CD1c-positive myeloid dendritic cell (primary cell): ENCODE measurements around the gene ZBTB1.
"Not testable (repeated sequence)": the region's sequence is repeated elsewhere in the genome, so short reads cannot be mapped to it uniquely, and the experiment has no call there.

Experiments used
- DNase-seq: peaks from one replicate; pipeline ENCODE4 v3.0.0-alpha.2; 2016; ENCODE audit errors: extremely low spot score

The ZBTB1 gene

GRCh38 chr14:64525354-64525753 lies 20.8 kb downstream of the ZBTB1 start:
- DNase-seq: no peak

- DNase-seq: no peak
Observed at GRCh38 chr14:64531567-64531966, 27.0 kb downstream of the ZBTB1 start.

- no peak for DNase-seq
Observed at GRCh38 chr14:64536488-64537245, 32.1 kb downstream of the ZBTB1 start.

DNA sequence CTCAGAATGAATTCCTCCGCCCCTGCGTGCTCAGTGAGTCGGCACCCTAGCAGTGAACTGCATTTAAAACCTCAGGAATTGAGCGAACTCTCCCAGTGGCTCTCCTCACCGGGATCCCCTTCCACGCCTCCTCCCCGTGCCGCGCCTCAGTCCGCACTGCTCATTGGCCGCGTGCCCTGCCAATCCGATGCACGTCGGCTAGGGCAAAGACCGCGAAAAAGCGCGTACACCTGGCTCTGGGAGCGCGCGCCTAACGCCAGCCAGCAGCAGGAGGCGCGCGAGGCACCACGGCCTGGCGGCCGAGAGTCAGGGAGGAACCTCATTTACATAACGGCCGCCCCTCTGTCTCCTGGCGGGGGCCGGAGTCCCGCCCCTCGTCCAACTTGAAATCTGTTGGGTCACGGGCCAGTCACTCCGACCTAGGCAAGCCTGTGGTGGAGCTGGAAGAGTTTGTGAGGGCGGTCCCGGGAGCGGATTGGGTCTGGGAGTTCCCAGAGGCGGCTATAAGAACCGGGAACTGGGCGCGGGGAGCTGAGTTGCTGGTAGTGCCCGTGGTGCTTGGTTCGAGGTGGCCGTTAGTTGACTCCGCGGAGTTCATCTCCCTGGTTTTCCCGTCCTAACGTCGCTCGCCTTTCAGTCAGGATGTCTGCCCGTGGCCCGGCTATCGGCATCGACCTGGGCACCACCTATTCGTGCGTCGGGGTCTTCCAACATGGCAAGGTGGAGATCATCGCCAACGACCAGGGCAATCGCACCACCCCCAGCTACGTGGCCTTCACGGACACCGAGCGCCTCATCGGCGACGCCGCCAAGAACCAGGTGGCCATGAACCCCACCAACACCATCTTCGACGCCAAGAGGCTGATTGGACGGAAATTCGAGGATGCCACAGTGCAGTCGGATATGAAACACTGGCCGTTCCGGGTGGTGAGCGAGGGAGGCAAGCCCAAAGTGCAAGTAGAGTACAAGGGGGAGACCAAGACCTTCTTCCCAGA lies 35.9 kb downstream of the ZBTB1 start, which contains the start of gene HSPA2:
Gene HSPA2, plus strand, starts transcription at position 534 of the 995 bp plus-strand sequence. Its CDS starts 109 bp downstream, at position 643.
- peak; percentile 99 for DNase-seq

DNA sequence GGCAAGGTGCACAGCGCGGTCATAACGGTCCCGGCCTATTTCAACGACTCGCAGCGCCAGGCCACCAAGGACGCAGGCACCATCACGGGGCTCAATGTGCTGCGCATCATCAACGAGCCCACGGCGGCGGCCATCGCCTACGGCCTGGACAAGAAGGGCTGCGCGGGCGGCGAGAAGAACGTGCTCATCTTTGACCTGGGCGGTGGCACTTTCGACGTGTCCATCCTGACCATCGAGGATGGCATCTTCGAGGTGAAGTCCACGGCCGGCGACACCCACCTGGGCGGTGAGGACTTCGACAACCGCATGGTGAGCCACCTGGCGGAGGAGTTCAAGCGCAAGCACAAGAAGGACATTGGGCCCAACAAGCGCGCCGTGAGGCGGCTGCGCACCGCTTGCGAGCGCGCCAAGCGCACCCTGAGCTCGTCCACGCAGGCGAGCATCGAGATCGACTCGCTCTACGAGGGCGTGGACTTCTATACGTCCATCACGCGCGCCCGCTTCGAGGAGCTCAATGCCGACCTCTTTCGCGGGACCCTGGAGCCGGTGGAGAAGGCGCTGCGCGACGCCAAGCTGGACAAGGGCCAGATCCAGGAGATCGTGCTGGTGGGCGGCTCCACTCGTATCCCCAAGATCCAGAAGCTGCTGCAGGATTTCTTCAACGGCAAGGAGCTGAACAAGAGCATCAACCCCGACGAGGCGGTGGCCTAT lies 36.8 kb downstream of the ZBTB1 start:
- DNase-seq: no peak

DNA sequence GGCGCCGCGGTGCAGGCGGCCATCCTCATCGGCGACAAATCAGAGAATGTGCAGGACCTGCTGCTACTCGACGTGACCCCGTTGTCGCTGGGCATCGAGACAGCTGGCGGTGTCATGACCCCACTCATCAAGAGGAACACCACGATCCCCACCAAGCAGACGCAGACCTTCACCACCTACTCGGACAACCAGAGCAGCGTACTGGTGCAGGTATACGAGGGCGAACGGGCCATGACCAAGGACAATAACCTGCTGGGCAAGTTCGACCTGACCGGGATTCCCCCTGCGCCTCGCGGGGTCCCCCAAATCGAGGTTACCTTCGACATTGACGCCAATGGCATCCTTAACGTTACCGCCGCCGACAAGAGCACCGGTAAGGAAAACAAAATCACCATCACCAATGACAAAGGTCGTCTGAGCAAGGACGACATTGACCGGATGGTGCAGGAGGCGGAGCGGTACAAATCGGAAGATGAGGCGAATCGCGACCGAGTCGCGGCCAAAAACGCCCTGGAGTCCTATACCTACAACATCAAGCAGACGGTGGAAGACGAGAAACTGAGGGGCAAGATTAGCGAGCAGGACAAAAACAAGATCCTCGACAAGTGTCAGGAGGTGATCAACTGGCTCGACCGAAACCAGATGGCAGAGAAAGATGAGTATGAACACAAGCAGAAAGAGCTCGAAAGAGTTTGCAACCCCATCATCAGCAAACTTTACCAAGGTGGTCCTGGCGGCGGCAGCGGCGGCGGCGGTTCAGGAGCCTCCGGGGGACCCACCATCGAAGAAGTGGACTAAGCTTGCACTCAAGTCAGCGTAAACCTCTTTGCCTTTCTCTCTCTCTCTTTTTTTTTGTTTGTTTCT lies 37.6 kb downstream of the ZBTB1 start:
- DNase-seq: no peak

- no peak for DNase-seq
Observed at GRCh38 chr14:64542836-64543201, 38.2 kb downstream of the ZBTB1 start.

GRCh38 chr14:64544607-64545312 lies 40.2 kb downstream of the ZBTB1 start:
- DNase-seq: no peak

DNA sequence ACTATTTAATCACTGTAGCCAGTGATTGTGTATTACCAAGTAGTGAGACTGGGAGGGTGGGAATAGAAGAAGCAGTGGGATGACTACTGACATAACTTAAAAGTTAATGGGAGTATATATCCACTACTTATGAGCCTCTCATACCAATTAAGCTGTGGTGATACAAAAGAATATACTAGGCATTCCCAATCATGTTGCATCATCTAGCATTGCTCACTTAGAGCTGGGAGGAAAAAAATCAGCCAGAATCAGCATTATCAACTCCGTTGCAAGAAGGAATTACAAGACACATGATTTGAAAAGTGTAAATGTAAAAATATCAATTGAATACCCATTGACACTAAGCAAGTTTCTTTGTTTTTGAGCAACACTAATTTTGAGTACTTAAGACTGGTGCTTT lies 44.4 kb downstream of the ZBTB1 start:
- no peak for DNase-seq

DNA sequence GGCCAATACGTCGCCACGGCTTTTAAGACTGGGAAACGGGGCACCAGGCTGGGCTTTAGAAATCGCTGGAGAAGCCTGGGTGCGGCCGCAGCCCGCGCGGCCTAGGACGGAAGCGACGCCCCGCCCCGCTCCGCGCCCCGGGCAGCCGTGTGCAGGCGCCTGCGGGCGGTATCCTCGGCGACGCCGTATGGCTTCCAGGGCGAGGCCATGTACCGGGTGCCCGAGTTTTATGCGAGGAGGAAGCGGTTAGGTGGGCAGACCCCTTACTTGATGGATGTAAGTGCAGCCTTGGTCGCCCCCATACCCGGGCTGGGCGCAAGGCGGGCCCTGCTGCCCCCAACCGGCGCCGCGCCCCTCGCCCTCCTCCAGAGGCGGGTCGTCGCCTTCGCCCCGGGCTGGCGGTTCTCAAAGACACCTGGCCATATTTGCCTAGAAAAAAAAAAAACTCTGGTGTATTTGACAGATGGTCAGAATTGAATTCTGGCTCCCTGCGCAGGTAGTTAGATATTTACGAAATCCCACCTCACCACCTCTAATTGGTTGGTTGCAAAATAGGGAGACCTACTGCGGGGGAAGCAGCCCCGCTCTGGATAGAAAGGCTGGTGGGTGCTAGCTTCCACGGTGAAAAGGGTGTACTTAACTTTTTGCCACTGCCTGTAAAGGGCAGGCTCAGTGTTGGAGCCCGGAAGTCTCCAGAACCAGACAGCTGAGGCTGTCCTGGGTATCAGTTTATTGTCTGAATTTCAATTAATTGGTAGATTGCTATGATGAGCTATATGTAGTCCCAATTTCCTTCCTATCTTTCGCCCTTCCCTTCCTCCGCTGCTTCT lies 45.4 kb downstream of the ZBTB1 start, which contains the start of gene PPP1R36:
Gene PPP1R36, plus strand, starts transcription at position 171 of the 830 bp plus-strand sequence. Its CDS starts 37 bp downstream, at position 208.
- peak; percentile 37 for DNase-seq

GRCh38 chr14:64550621-64551333 lies 46.2 kb downstream of the ZBTB1 start:
- no peak for DNase-seq

GRCh38 chr14:64554556-64554955 lies 50.0 kb downstream of the ZBTB1 start:
- DNase-seq: no peak

DNA sequence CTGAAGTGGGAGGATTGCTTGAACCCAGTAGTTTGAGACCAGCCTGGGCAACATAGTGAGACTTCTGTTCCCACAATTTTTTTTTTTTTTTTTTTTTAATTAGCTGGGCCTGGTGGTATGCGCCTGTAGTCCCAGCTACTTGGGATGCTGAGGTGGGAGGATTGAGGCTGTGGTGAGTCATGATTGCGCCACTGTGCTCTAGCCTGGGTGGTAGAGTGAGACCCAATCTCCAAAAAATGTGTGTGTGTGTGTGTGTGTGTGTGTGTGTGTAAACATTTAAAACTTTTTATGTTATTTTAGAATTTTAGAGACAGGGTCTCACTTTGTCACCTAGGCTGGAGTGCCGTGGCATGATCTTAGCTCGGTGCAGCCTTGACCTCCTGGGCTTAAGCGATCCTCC lies 52.0 kb downstream of the ZBTB1 start:
- DNase-seq: no peak

DNA sequence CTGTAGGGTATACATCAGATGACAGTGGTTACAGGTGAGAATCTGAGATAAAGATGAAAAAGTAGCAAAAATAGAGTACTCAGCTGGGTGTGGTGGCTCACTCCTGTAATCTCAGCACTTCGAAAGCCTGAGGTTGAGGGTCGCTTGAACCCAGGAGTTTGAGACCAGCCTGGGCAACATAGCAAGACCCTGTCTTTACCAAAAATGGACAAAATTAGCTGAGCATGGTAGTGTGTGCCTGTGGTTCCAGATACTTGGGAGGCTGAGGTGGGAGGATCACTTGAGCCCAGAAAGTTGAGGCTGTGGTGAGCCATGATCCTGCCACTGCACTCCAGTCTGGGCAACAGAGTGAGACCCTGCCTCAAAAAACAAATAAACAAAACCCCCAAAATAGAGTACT lies 53.6 kb downstream of the ZBTB1 start:
- not testable (repeated sequence) for DNase-seq

DNA sequence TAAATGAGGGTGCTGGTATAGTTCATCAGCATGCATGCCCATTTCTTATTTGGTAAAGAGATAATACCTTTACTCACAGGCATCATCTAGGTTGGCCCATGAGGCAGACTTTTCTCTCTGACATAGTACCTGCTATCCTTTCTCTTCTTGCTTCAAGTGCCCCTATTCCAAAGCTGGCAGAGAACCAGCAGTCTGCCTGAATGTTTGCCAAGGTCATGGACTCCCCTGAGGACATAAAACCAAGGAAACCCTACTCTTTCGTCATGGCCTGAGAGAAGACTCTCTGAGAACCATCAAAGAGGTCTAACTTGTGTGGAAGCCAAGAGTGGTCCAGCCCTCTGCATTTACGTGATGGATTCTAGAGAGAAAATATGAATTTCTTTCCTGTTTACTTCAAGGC lies 57.1 kb downstream of the ZBTB1 start:
- DNase-seq: no peak

DNA sequence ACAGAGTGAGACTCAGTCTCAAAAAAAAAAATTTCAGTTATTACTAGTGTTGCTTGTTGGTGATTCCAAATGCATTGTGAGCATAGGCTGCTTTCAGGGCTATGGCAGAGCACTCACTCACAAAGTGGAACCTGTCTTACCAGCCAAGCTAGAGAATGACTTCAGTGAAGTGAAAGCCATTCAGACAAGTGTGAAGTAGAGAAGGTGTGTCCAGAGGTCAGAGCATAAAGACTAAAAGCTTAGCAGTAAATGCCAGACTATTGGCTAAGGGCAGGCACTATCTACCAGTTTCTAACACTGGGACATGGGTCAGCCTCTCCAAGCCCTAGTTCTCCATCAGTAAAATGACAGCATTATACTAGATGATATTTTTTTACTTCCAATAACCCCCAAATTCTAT lies 57.9 kb downstream of the ZBTB1 start:
- DNase-seq: no peak

- no peak for DNase-seq
Observed at GRCh38 chr14:64563696-64564095, 59.1 kb downstream of the ZBTB1 start.

DNA sequence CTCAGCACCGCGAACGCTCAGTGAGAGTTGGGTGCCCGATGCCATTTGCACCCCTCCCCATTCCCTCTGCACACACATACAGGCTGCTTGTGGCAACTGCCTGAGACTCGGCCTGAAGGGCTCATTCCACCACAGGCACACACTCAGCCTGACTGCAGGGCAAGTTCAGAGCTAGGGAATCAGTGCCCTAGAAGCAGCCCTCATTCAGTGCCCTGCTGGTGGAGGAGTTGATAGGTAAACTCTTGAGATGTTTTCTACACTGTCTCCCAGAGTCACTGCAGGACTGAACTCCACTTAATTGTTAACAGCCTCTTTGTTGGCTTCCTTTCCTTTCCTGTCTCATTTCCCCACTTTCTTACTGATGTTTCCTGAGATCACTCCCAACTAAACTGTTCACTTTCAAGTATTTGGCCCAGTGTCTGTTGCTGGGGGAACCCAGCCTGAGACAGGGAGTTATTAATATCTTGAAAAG lies 62.1 kb downstream of the ZBTB1 start:
- no peak for DNase-seq
